CD4-positive, alpha-beta T cell treated with Interleukin-21 for 1 hour (primary cell): ENCODE measurements around the gene ZDHHC11.
A peak's percentile ranks its signal among the peaks of the same experiment; 100 is the strongest.
"Not testable (repeated sequence)": the region's sequence is repeated elsewhere in the genome, so short reads cannot be mapped to it uniquely, and the experiment has no call there.

Experiments
- DNase-seq: peaks from one replicate; pipeline ENCODE4 v3.0.0-alpha.2; 2020

The ZDHHC11 gene

GRCh38 chr5:850511-851006 is at the start of gene ZDHHC11:
Gene ZDHHC11 (minus strand): TSS chr5:850986. CDS start chr5:850602, 384 bp downstream.
- no peak for DNase-seq

GRCh38 chr5:893711-894110 is 42.9 kb upstream of the ZDHHC11 start:
- DNase-seq = no peak

DNA sequence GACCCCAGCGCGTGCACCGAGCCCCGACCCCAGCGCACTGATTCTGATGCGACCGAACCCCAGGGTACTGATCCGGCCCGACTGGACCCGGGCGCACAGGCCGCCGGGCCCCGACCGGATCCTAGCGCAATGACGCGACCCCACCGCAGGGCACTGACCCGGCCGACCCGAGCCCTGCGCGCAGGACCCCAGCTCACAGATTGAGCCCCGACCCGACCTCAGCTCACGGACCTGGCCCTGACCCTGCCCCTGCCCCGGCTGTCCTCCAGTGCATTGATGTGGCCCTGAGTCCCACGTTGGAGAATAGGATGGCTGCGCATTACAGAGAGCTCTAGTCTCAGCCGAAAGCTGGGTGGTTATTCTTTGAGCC is 42.3 kb upstream of the ZDHHC11 start:
- DNase-seq = no peak

GRCh38 chr5:892394-893136 is 41.8 kb upstream of the ZDHHC11 start, which contains the start of the genes BRD9 and TRIP13:
Gene BRD9 (minus strand): TSS chr5:892801. CDS start chr5:892657, 144 bp downstream.
Gene TRIP13 (plus strand): TSS chr5:892884. CDS start chr5:892999, 115 bp downstream.
- DNase-seq = peak; percentile 82

GRCh38 chr5:891837-892393 is 41.1 kb upstream of the ZDHHC11 start:
- DNase-seq = peak; percentile 2

DNA sequence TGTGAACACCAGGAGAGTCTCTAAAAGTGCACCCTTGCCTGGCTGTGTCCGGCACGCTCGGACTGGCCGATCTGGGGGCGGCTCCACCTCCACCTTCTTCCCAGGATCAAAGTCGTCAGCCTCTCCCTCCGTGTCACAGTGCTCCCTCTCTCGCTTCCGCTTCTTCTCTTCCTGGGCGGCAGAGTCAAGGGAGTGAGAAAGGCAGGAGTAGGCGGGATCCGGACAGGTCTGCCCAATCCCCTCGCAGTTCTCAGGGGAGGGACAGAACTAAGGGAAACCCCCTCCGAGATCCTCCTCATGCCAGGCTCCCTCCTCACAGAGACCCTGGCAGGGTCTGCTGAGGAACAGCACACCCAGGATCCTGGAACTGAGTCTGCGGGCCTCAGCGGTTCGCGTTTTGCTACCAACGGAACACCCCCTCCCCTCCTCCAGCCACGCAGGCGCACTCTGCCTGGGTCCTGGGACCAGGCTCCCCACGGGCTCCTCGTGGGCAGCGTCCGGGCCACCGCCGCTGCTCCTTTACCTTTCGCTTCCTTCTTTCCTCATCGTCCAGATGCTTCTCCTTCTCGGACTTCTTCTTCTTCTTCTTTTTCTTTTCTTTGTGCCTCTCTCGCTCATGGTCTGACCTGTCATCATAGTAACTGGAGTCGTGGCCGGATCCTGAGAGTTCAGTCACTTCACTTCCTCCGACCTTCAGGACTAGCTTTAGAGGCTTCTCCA is 40.5 kb upstream of the ZDHHC11 start:
- no peak for DNase-seq

DNA sequence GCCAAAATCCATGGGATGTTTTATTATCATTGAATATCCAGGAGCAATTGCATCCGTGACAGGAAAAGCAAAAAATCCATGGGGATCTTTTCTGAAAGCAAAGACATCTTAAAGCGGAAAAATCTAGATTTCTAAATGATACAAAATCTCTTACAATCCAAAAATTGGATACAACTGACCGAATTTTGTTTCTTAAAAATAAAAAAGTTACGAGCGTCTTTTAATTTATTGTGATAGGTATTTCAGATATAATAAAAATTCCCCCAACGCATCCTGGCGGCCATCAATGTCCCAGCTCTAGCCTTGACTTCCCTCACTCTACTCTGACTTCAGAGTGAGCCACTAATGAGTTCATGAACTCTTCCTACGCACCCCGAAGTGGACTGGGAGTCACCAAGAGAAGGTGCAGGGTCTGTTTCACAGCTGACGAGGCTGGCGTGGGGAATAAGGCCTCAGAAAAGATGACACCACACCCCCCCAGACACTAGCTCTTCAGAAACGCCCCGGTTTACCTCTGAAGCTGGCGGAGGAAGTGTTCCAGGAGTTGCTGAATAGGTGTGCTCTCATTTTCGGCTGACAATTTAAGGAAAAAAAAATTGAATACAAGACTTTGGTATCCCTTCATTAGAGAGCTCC is 38.4 kb upstream of the ZDHHC11 start:
- DNase-seq = no peak

- DNase-seq = no peak
These were observed 37.9 kb upstream of the ZDHHC11 start for GRCh38 chr5:888638-889035.

DNA sequence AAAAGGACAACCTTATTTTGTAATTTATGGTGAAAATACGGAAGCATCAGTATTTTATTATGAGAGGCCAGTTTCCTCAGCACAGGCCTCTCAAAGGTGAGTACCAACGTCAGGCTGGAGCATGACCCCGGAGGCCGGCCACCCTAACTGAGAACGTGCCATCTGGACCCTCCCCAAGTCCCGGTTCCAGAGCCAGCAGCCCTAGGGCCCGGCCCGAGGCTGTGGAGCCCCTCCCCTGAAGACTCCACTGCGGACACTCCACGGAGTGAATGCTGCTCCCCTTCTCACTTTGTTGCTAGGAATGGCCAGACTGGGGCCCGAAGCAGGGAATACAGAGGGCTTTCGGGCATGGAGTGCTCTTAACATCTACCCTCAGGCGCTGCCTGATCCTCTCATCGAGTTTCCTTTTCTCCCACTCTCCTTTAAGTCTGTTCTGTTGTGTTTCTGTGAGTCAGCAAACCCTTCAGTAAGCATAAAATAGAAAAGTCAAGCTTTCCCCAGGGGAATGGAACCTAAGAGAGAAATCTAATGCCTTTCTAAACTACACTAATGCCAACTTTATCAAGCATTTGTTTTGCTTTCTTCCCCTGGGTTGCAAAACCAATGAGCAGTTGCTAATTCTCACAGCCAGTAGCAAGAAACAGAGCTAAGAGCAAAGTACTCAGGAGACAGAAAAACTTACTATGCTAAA is 37.3 kb upstream of the ZDHHC11 start:
- no peak for DNase-seq

GRCh38 chr5:886716-887325 is 36.0 kb upstream of the ZDHHC11 start:
- DNase-seq = no peak

- DNase-seq = no peak
These were observed 35.2 kb upstream of the ZDHHC11 start for GRCh38 chr5:886036-886435.

DNA sequence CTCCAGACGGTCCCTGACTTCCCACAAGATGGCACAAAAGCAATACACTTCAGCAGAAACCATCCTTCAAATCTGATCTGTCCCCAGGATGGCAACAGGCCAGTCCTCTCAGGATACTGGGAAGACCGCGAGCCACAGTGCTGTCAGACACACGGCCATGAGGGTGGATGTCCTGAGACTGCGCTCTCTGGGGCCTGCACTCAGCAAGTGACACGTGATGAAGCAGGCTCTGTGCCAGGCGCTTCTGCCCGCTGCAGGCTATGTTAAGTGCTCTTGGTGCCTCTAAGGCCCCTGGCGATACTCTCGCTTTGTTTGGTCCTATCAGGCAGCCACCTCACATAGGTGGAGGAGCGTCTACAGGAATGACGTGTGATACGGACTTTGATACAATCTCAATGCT is 34.7 kb upstream of the ZDHHC11 start:
- DNase-seq = no peak

- no peak for DNase-seq
These were observed 34.3 kb upstream of the ZDHHC11 start for GRCh38 chr5:885127-885442.

- DNase-seq = no peak
These were observed 33.8 kb upstream of the ZDHHC11 start for GRCh38 chr5:884345-885126.

DNA sequence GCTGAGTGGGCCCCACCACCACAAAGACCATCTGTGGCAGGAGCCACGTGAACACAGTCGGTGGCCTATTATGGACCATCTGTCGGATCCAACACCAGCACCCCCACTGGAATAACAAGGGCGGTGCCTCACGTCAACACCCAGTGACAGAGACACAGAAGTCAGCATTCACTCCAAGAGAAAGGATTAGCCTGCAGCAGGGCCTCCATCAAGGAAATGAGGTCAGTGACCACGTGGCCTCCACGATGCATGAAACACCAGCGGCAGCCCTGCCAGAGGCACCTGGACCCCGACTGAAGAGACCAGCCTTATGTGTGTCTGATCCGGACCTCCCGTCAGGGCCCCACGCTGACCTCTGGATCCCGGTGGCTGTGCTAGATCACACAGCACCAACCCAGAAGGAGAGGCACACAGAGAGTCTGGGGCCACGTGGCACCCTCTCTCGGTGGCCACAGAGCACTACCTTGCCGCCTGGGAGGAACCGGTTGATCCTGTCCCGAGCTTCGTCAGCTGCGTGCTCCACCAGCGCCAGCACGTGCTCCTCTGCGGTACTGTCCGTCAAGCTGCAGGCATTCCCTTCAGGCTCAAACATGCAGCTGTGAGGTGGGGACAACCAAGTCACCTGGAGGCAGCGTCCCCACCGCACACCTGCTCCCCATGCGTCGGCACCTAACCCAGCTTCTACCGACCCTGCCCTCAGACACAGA is 32.8 kb upstream of the ZDHHC11 start:
- DNase-seq = no peak

- DNase-seq = peak; percentile 25
These were observed 31.7 kb upstream of the ZDHHC11 start for GRCh38 chr5:882253-883183.

DNA sequence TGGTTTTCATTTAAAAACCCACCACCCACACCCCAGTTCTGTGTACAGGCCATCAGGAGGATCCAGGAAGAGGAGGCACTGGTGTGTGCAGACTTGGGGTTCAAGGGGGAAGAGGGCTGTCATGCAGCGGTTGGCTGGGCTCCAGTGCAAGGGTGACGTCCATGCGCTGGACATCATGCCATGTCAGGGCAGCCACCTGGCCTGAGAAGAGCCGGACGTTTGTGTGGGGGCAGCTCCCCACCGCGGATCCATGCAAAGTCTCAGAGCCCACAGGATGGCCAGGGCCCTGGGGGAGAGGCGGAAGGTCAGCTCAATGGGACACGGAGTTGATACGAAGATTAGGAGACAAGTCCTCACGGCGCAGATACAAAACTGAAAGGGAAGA is 30.8 kb upstream of the ZDHHC11 start:
- DNase-seq = no peak

- no peak for DNase-seq
These were observed 30.2 kb upstream of the ZDHHC11 start for GRCh38 chr5:880816-881550.

- DNase-seq = not testable (repeated sequence)
These were observed 27.9 kb upstream of the ZDHHC11 start for GRCh38 chr5:878677-879076.
